ENCODE data around the gene ZNF469.

DNA sequence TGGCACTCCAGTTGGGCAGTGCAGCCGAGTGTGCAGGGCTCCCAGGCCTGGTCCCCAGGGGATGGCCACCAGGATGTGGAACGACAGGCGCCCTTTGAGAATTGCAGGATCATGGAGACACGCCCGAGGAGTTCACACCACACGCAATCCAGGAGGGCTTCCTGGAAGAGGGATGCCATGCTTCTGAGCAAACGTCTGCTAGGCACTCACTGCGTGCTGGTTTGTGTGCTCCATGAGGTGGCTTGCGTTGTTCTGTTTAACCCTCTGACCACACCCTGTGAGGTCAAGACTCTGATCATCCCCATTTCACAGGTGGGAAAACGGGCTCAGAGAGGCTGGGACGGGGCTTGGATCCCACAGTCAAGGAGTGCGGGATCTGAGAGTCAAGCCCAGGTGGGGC lies 37.7 kb downstream of the ZNF469 start:
- TF ChIP-seq, protein P1, sequence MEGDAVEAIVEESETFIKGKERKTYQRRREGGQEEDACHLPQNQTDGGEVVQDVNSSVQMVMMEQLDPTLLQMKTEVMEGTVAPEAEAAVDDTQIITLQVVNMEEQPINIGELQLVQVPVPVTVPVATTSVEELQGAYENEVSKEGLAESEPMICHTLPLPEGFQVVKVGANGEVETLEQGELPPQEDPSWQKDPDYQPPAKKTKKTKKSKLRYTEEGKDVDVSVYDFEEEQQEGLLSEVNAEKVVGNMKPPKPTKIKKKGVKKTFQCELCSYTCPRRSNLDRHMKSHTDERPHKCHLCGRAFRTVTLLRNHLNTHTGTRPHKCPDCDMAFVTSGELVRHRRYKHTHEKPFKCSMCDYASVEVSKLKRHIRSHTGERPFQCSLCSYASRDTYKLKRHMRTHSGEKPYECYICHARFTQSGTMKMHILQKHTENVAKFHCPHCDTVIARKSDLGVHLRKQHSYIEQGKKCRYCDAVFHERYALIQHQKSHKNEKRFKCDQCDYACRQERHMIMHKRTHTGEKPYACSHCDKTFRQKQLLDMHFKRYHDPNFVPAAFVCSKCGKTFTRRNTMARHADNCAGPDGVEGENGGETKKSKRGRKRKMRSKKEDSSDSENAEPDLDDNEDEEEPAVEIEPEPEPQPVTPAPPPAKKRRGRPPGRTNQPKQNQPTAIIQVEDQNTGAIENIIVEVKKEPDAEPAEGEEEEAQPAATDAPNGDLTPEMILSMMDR (conservative IDR thresholded peaks at IDR 0.05): no peak
- TF ChIP-seq ZFX (IDR thresholded peaks at IDR 0.05): no peak

Measured in C4-2B (cell line).